WTC11 (cell line): ENCODE results near the gene ERCC4. TPM values are rescaled to one million over a fixed set of nuclear protein-coding genes. Genes with fewer than 3 reads are reported as not detected.

ENCODE experiments used
- ATAC-seq: fragments of 200-7000 bp; cut with Tn5 transposase; 2 replicates; pipeline ENCODE4 v1.10.0; 2021; ENCODE audit warnings: mild to moderate bottlenecking, moderate library complexity
- CTCF ChIA-PET: fragments of 300-600 bp; sonication (Branson Sonifier 250); formaldehyde crosslinking; loops from one replicate; lab custom pipeline; 2021; ENCODE audit warnings: antibody characterized with exemption; lab: Charles Lee
- POLR2A ChIA-PET: fragments of 350-600 bp; sonication (Branson Sonifier 250); formaldehyde crosslinking; loops from one replicate; lab custom pipeline; 2021; ENCODE audit warnings: antibody characterized with exemption; lab: Charles Lee
- DNase-seq: peaks from one replicate; pipeline ENCODE4 v3.0.0; 2021; ENCODE audit warnings: low spot score
- H3K27ac Mint-ChIP-seq: 2 replicates; pipeline ENCODE4 v1.8.0; 2021; ENCODE audit warnings: mixed read lengths
- H3K27me3 Mint-ChIP-seq: 2 replicates; pipeline ENCODE4 v1.8.0; 2021; ENCODE audit warnings: low read depth, mild to moderate bottlenecking, moderate library complexity, mixed read lengths
- H3K36me3 Mint-ChIP-seq: 2 replicates; pipeline ENCODE4 v1.8.0; 2021; ENCODE audit warnings: mixed read lengths
- H3K4me1 Mint-ChIP-seq: 2 replicates; pipeline ENCODE4 v1.8.0; 2022; ENCODE audit warnings: mixed read lengths
- H3K4me3 Mint-ChIP-seq: 2 replicates; pipeline ENCODE4 v1.8.0; 2021; ENCODE audit warnings: mild to moderate bottlenecking, moderate library complexity, mixed read lengths
- H3K9me3 Mint-ChIP-seq: 2 replicates; pipeline ENCODE4 v1.8.0; 2021; ENCODE audit warnings: mixed read lengths
- ATF2 ChIP-seq: sonication (generic); formaldehyde crosslinking; IDR thresholded peaks from 2 replicates; pipeline ENCODE4 v1.8.1; 2022; ENCODE audit warnings: low read depth, missing genetic modification reagents, borderline replicate concordance
- CREM ChIP-seq: sonication (generic); formaldehyde crosslinking; IDR thresholded peaks from 2 replicates; pipeline ENCODE4 v1.8.1; 2022; ENCODE audit warnings: mild to moderate bottlenecking, missing genetic modification reagents, moderate library complexity
- ELF4 ChIP-seq: sonication (generic); formaldehyde crosslinking; IDR thresholded peaks from 2 replicates; pipeline ENCODE4 v1.8.1; 2022; ENCODE audit warnings: low read depth, mild to moderate bottlenecking, moderate library complexity, missing genetic modification reagents
- ERG ChIP-seq: fragments of 250-450 bp; sonication (Bioruptor Pico); IDR thresholded peaks from 2 replicates; pipeline ENCODE4 v1.8.0; 2021; ENCODE audit warnings: mild to moderate bottlenecking
- GABPB1 ChIP-seq: sonication (generic); formaldehyde crosslinking; IDR thresholded peaks from 2 replicates; pipeline ENCODE4 v1.8.1; 2023; ENCODE audit warnings: mild to moderate bottlenecking, missing genetic modification reagents
- MAX ChIP-seq: sonication (generic); formaldehyde crosslinking; IDR thresholded peaks from 2 replicates; pipeline ENCODE4 v1.8.0; 2022; ENCODE audit warnings: mild to moderate bottlenecking, missing genetic modification reagents
- MXD4 ChIP-seq: fragments of 250-450 bp; sonication (Bioruptor Pico); IDR thresholded peaks from 2 replicates; pipeline ENCODE4 v1.8.0; 2021; ENCODE audit warnings: mild to moderate bottlenecking, moderate library complexity, borderline replicate concordance
- MYBL2 ChIP-seq: sonication (generic); formaldehyde crosslinking; IDR thresholded peaks from 2 replicates; pipeline ENCODE4 v1.8.1; 2023; ENCODE audit warnings: mild to moderate bottlenecking, moderate library complexity, missing genetic modification reagents
- NFE2L1 ChIP-seq: sonication (generic); formaldehyde crosslinking; IDR thresholded peaks from 2 replicates; pipeline ENCODE4 v1.8.1; 2023; ENCODE audit warnings: missing genetic modification reagents
- RORB ChIP-seq: fragments of 250-450 bp; sonication (Bioruptor Pico); IDR thresholded peaks from 2 replicates; pipeline ENCODE4 v1.9.0; 2021; ENCODE audit warnings: mild to moderate bottlenecking
- SMAD3 ChIP-seq: sonication (generic); formaldehyde crosslinking; IDR thresholded peaks from 2 replicates; pipeline ENCODE4 v1.8.0; 2022; ENCODE audit warnings: missing genetic modification reagents, mild to moderate bottlenecking, borderline replicate concordance
- SP1 ChIP-seq: sonication (generic); formaldehyde crosslinking; conservative IDR thresholded peaks from 2 replicates; pipeline ENCODE4 v1.8.1; 2022; ENCODE audit warnings: missing genetic modification reagents
- TEAD4 ChIP-seq: sonication (generic); formaldehyde crosslinking; IDR thresholded peaks from 2 replicates; pipeline ENCODE4 v1.8.0; 2022; ENCODE audit warnings: mild to moderate bottlenecking, missing genetic modification reagents
- ZNF121 ChIP-seq: sonication (generic); formaldehyde crosslinking; IDR thresholded peaks from 2 replicates; pipeline ENCODE4 v1.8.0; 2023; ENCODE audit warnings: missing genetic modification reagents
- ZNF317 ChIP-seq: sonication (generic); formaldehyde crosslinking; IDR thresholded peaks from 2 replicates; pipeline ENCODE4 v1.8.1; 2023; ENCODE audit warnings: low read depth, mild to moderate bottlenecking, moderate library complexity, missing genetic modification reagents, borderline replicate concordance
- total RNA-seq: library from RNA; stranded (reverse); gene quantifications from 3 replicates; pipeline ENCODE4 v1.2.3, GENCODE V29; 2021
- TF ChIP-seq, protein P1 (sequence below): sonication (generic); formaldehyde crosslinking; conservative IDR thresholded peaks from 2 replicates; pipeline ENCODE4 v1.8.1; 2022; ENCODE audit warnings: mild to moderate bottlenecking, missing genetic modification reagents
- TF ChIP-seq, protein P2 (sequence below): fragments of 250-450 bp; sonication (Bioruptor Pico); IDR thresholded peaks from 2 replicates; pipeline ENCODE4 v1.9.0; 2021; ENCODE audit warnings: mild to moderate bottlenecking, borderline replicate concordance
- TF ChIP-seq, protein P3 (sequence below): sonication (generic); formaldehyde crosslinking; IDR thresholded peaks from 2 replicates; pipeline ENCODE4 v1.8.0; 2022; ENCODE audit warnings: missing genetic modification reagents
- TF ChIP-seq, protein P4 (sequence below): fragments of 250-450 bp; sonication (Bioruptor Pico); IDR thresholded peaks from 2 replicates; pipeline ENCODE4 v1.9.0; 2021; ENCODE audit warnings: moderate library complexity, mild to moderate bottlenecking, inconsistent platforms, borderline replicate concordance

Gene ERCC4
- total RNA-seq, 1 experiment from 2014 or later: 12.1 TPM

GRCh38 chr16:13926891-13927290 lies 6.9 kb downstream of the ERCC4 start:
- H3K27ac Mint-ChIP-seq: no peak overlapping the region
- H3K36me3 Mint-ChIP-seq: peaks cover 22% of the 10 kb centered on the region
- H3K9me3 Mint-ChIP-seq: no peaks in the 10 kb centered on the region
- no peak for DNase-seq
- no peaks in the 10 kb centered on the region for H3K27me3 Mint-ChIP-seq
- TF ChIP-seq ERG (CRISPR knock-in tag): no peak
- TF ChIP-seq ZNF121 (CRISPR knock-in tag): no peak
- TF ChIP-seq GABPB1: no peak
- TF ChIP-seq NFE2L1 (CRISPR knock-in tag): no peak
- no peak for TF ChIP-seq CREM (CRISPR knock-in tag)
- no peak overlapping the region for H3K4me3 Mint-ChIP-seq
- POLR2A ChIA-PET: no interaction called here
- ATAC-seq: no peak
- CTCF ChIA-PET: interaction anchor here (6.4 kb wide), 1 partner anchor 8 kb away, joined by 68 read pairs; no protein-coding TSS in a partner anchor
- 0 out of 2 replicates have a peak, but pooled peaks cover 2% of the 10 kb centered on the region for H3K4me1 Mint-ChIP-seq

DNA sequence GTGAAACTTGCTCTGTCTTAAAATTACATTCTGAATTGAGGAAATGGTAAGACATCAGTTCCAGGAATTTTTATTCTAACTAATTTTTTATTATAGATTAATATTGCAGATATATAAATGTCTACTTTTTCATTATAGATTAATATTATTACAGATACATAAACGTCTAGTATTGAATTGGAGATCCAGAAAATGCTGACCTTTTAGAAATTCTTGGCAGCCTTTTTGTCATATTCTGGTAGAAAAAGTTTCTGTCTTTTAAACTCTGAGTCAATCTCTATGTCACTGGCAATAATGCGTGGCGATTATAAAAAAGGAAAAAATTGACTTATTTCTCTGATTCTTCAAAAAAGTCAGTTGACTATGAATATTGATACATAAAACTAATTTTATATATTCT lies 8.7 kb downstream of the ERCC4 start:
- ChIA-PET CTCF (interaction anchor here (1.1 kb wide), 1 partner anchor 40 kb away, joined by 3 read pairs; no protein-coding TSS in a partner anchor), POLR2A (no interaction called here)
- Mint-ChIP-seq H3K27me3 (no peaks in the 10 kb centered on the region), H3K36me3 (peaks cover 27% of the 10 kb centered on the region), H3K4me3 (no peak overlapping the region), H3K4me1 (0 out of 2 replicates have a peak, but pooled peaks cover 2% of the 10 kb centered on the region), H3K9me3 (no peaks in the 10 kb centered on the region), H3K27ac (no peak overlapping the region)
- no peak for TF ChIP-seq ELF4 (CRISPR knock-in tag)
- TF ChIP-seq ATF2 (CRISPR knock-in tag): no peak
- TF ChIP-seq MAX: no peak
- TF ChIP-seq TEAD4: no peak
- no peak for ATAC-seq
- DNase-seq: no peak

- CTCF ChIA-PET: interaction anchor here (1.3 to 1.5 kb wide), 2 partner anchors 8 to 12 kb away, joined by 5 read pairs; partner anchors contain the start of gene ERCC4
Measured at GRCh38 chr16:13931845-13932244, 11.9 kb downstream of the ERCC4 start.

More at GRCh38 chr16:13931845-13932244, 11.9 kb downstream of the ERCC4 start:
- ATAC-seq (no peak), DNase-seq (no peak)
- POLR2A ChIA-PET: no interaction called here
- H3K36me3 Mint-ChIP-seq: peaks cover 40% of the 10 kb centered on the region
- peaks cover 6% of the 10 kb centered on the region; the same call in 1 of the 2 replicates for H3K9me3 Mint-ChIP-seq
- TF ChIP-seq, protein P1, sequence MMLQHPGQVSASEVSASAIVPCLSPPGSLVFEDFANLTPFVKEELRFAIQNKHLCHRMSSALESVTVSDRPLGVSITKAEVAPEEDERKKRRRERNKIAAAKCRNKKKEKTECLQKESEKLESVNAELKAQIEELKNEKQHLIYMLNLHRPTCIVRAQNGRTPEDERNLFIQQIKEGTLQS (CRISPR knock-in tag): no peak
- no peak for TF ChIP-seq MXD4 (CRISPR knock-in tag)
- TF ChIP-seq, protein P2, sequence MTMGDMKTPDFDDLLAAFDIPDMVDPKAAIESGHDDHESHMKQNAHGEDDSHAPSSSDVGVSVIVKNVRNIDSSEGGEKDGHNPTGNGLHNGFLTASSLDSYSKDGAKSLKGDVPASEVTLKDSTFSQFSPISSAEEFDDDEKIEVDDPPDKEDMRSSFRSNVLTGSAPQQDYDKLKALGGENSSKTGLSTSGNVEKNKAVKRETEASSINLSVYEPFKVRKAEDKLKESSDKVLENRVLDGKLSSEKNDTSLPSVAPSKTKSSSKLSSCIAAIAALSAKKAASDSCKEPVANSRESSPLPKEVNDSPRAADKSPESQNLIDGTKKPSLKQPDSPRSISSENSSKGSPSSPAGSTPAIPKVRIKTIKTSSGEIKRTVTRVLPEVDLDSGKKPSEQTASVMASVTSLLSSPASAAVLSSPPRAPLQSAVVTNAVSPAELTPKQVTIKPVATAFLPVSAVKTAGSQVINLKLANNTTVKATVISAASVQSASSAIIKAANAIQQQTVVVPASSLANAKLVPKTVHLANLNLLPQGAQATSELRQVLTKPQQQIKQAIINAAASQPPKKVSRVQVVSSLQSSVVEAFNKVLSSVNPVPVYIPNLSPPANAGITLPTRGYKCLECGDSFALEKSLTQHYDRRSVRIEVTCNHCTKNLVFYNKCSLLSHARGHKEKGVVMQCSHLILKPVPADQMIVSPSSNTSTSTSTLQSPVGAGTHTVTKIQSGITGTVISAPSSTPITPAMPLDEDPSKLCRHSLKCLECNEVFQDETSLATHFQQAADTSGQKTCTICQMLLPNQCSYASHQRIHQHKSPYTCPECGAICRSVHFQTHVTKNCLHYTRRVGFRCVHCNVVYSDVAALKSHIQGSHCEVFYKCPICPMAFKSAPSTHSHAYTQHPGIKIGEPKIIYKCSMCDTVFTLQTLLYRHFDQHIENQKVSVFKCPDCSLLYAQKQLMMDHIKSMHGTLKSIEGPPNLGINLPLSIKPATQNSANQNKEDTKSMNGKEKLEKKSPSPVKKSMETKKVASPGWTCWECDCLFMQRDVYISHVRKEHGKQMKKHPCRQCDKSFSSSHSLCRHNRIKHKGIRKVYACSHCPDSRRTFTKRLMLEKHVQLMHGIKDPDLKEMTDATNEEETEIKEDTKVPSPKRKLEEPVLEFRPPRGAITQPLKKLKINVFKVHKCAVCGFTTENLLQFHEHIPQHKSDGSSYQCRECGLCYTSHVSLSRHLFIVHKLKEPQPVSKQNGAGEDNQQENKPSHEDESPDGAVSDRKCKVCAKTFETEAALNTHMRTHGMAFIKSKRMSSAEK: no peak
- no peak for TF ChIP-seq SP1 (CRISPR knock-in tag)
- TF ChIP-seq MYBL2 (CRISPR knock-in tag): no peak
- no peak for TF ChIP-seq SMAD3
- TF ChIP-seq, protein P3, sequence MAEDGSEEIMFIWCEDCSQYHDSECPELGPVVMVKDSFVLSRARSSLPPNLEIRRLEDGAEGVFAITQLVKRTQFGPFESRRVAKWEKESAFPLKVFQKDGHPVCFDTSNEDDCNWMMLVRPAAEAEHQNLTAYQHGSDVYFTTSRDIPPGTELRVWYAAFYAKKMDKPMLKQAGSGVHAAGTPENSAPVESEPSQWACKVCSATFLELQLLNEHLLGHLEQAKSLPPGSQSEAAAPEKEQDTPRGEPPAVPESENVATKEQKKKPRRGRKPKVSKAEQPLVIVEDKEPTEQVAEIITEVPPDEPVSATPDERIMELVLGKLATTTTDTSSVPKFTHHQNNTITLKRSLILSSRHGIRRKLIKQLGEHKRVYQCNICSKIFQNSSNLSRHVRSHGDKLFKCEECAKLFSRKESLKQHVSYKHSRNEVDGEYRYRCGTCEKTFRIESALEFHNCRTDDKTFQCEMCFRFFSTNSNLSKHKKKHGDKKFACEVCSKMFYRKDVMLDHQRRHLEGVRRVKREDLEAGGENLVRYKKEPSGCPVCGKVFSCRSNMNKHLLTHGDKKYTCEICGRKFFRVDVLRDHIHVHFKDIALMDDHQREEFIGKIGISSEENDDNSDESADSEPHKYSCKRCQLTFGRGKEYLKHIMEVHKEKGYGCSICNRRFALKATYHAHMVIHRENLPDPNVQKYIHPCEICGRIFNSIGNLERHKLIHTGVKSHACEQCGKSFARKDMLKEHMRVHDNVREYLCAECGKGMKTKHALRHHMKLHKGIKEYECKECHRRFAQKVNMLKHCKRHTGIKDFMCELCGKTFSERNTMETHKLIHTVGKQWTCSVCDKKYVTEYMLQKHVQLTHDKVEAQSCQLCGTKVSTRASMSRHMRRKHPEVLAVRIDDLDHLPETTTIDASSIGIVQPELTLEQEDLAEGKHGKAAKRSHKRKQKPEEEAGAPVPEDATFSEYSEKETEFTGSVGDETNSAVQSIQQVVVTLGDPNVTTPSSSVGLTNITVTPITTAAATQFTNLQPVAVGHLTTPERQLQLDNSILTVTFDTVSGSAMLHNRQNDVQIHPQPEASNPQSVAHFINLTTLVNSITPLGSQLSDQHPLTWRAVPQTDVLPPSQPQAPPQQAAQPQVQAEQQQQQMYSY: no peak
- no peak for TF ChIP-seq RORB (CRISPR knock-in tag)
- TF ChIP-seq ZNF317 (CRISPR knock-in tag): no peak
- TF ChIP-seq, protein P4, sequence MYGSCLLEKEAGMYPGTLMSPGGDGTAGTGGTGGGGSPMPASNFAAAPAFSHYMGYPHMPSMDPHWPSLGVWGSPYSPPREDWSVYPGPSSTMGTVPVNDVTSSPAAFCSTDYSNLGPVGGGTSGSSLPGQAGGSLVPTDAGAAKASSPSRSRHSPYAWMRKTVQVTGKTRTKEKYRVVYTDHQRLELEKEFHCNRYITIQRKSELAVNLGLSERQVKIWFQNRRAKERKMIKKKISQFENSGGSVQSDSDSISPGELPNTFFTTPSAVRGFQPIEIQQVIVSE (CRISPR knock-in tag): no peak
- H3K4me3 Mint-ChIP-seq: no peak overlapping the region
- no peaks in the 10 kb centered on the region for H3K4me1 Mint-ChIP-seq
- no peak overlapping the region for H3K27ac Mint-ChIP-seq
- H3K27me3 Mint-ChIP-seq: no peaks in the 10 kb centered on the region
